ENCODE measurements around the gene PIM3.

GRCh38 chr22:49923445-49923844, 37.1 kb upstream of the PIM3 start:
- no peak for TF ChIP-seq POLR2A (IDR thresholded peaks at IDR 0.05)
- TF ChIP-seq, protein P1, sequence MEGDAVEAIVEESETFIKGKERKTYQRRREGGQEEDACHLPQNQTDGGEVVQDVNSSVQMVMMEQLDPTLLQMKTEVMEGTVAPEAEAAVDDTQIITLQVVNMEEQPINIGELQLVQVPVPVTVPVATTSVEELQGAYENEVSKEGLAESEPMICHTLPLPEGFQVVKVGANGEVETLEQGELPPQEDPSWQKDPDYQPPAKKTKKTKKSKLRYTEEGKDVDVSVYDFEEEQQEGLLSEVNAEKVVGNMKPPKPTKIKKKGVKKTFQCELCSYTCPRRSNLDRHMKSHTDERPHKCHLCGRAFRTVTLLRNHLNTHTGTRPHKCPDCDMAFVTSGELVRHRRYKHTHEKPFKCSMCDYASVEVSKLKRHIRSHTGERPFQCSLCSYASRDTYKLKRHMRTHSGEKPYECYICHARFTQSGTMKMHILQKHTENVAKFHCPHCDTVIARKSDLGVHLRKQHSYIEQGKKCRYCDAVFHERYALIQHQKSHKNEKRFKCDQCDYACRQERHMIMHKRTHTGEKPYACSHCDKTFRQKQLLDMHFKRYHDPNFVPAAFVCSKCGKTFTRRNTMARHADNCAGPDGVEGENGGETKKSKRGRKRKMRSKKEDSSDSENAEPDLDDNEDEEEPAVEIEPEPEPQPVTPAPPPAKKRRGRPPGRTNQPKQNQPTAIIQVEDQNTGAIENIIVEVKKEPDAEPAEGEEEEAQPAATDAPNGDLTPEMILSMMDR (IDR thresholded peaks at IDR 0.05): no peak
